ENCODE measurements around the gene MCC. TPM values are rescaled to one million over a fixed set of nuclear protein-coding genes. Genes with fewer than 3 reads are reported as not detected.

Gene MCC
- polyA plus RNA-seq, 2 of the 4 experiments (the other 2 are of a cell fraction) = 0.09 to 0.10 TPM

DNA sequence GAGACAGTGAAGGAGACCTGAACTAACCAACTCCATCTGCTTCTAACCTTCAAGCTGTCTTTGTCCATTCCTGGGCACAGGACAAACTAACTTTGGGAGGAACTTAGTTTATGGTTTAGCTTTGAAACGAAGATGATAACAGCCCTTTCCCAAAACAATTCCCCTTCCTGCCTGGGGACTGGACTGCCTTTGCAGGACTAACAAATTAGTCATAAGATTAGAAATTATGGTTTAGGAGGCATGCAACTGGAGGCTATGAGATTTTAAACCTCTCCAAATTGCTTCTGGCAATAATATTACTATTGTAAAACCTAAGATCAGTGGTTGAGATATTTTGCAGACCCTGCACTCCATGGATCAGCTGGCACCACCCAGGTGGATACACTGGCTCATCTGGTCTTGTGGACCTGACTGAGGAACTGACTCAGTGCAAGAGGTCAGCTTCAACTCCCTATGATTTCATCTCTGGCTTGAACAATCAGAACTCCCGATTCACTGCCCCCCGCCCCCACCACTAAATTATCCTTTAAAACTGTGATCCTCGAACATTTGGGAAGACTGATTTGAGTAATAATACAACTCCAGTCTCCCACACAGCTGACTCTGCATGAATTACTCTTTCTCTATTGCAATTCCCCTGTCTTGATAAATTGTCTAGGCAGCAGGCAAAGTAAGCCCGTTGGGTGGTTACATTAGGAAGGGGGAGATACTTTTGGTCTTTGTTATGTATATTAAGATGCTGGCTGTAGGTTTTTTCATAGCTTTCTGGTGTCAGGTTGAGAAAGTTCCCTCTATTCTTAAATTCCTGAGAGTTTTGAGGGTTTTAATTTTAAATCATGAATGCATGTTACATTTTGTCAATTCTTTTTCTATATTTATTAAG is 266.7 kb downstream of the MCC start:
- POLR2A ChIA-PET = no interaction called here
- no peak for TF ChIP-seq FOXS1 (CRISPR knock-in tag; IDR thresholded peaks at IDR 0.05)
- no peak for TF ChIP-seq NFE2L2 (conservative IDR thresholded peaks at IDR 0.05; ENCODE audit: low read length)
- TF ChIP-seq BHLHE40 (IDR thresholded peaks at IDR 0.05; ENCODE audit: low read depth, low read length) = no peak
- TF ChIP-seq CBX8 (IDR thresholded peaks at IDR 0.05) = no peak
- no peak for TF ChIP-seq HOXB5 (CRISPR knock-in tag; IDR thresholded peaks at IDR 0.05)
- TF ChIP-seq HOXA7 (CRISPR knock-in tag; IDR thresholded peaks at IDR 0.05) = no peak
- TF ChIP-seq, protein P1, sequence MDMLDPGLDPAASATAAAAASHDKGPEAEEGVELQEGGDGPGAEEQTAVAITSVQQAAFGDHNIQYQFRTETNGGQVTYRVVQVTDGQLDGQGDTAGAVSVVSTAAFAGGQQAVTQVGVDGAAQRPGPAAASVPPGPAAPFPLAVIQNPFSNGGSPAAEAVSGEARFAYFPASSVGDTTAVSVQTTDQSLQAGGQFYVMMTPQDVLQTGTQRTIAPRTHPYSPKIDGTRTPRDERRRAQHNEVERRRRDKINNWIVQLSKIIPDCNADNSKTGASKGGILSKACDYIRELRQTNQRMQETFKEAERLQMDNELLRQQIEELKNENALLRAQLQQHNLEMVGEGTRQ (IDR thresholded peaks at IDR 0.05) = no peak
- no peak for TF ChIP-seq MAFK (IDR thresholded peaks at IDR 0.05; ENCODE audit: partially characterized antibody)
- TF ChIP-seq HDAC2 (IDR thresholded peaks at IDR 0.05) = no peak
- TF ChIP-seq ZFP36 (IDR thresholded peaks at IDR 0.05; ENCODE audit: borderline replicate concordance, partially characterized antibody) = no peak
- TF ChIP-seq CHD2 (IDR thresholded peaks at IDR 0.05; ENCODE audit: low read length, partially characterized antibody) = no peak
- TF ChIP-seq POLR2A (IDR thresholded peaks at IDR 0.05; ENCODE audit: low read length) = no peak
- TF ChIP-seq TFCP2L1 (CRISPR knock-in tag; IDR thresholded peaks at IDR 0.05) = no peak
- no peak for TF ChIP-seq FOSB (CRISPR knock-in tag; IDR thresholded peaks at IDR 0.05)
- TF ChIP-seq JUNB (IDR thresholded peaks at IDR 0.05) = no peak
- no peak for TF ChIP-seq RARB (CRISPR knock-in tag; IDR thresholded peaks at IDR 0.05)
- TF ChIP-seq, protein P2, sequence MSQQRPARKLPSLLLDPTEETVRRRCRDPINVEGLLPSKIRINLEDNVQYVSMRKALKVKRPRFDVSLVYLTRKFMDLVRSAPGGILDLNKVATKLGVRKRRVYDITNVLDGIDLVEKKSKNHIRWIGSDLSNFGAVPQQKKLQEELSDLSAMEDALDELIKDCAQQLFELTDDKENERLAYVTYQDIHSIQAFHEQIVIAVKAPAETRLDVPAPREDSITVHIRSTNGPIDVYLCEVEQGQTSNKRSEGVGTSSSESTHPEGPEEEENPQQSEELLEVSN (IDR thresholded peaks at IDR 0.05; ENCODE audit: borderline replicate concordance, low read depth) = no peak
- TF ChIP-seq CHD4 (IDR thresholded peaks at IDR 0.05; ENCODE audit: borderline replicate concordance) = no peak
- Histone ChIP-seq H3K9me3 (no peaks in the 10 kb centered on the region), H3K4me2 (no peak overlapping the region), H3K4me1 (no peaks in the 10 kb centered on the region), H3K27ac (no peak overlapping the region), H3K4me3 (no peak overlapping the region)
- ATAC-seq (no peak), FAIRE-seq (no peak), DNase-seq (ENCODE audit: low read depth in 1 of 2, low spot score in 1 of 2) (no peak)
- WGBS (ENCODE audit: missing lambda C conversion rate) = under 1% methylated on average over 5 of the region's 5 CpGs
- CTCF ChIA-PET = no interaction called here

DNA sequence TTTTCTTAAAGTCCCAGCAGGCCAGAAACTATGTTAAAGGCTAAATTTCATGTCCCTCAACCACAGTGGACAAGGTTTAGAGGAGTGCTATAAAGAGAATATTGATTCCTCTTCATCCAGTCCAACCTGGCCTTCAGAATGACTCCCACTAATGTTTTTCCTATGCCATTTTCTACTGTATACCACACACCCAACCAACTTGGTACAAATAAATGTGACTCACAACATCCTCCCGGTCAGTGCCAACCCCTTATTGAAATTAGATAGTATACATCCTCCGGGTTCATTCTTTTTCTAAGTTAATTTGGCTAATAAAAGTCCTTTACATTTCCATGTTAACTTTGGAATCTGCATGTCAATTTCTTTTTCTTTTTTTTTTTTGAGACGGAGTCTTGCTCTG is 268.6 kb downstream of the MCC start:
- no peaks in the 10 kb centered on the region for H3K4me1 ChIP-seq
- TF ChIP-seq KDM5A (IDR thresholded peaks at IDR 0.05) (no peak), CBX2 (IDR thresholded peaks at IDR 0.05; ENCODE audit: borderline replicate concordance, low read depth) (no peak), BHLHE40 (IDR thresholded peaks at IDR 0.05; ENCODE audit: low read depth, low read length) (no peak), CBX8 (IDR thresholded peaks at IDR 0.05) (no peak), EP300 (IDR thresholded peaks at IDR 0.05) (no peak), SREBF2 (IDR thresholded peaks at IDR 0.05) (no peak), EHMT2 (IDR thresholded peaks at IDR 0.05; ENCODE audit: low read depth) (no peak), HOXA7 (CRISPR knock-in tag; IDR thresholded peaks at IDR 0.05) (no peak), NR3C1 (IDR thresholded peaks at IDR 0.05) (no peak)
- TF ChIP-seq, protein P3, sequence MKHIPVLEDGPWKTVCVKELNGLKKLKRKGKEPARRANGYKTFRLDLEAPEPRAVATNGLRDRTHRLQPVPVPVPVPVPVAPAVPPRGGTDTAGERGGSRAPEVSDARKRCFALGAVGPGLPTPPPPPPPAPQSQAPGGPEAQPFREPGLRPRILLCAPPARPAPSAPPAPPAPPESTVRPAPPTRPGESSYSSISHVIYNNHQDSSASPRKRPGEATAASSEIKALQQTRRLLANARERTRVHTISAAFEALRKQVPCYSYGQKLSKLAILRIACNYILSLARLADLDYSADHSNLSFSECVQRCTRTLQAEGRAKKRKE (CRISPR knock-in tag; IDR thresholded peaks at IDR 0.05; ENCODE audit: low read depth) = no peak
- no peaks in the 10 kb centered on the region for H3K9me3 ChIP-seq
- no peak overlapping the region for H3K27ac ChIP-seq
- FAIRE-seq (no peak), ATAC-seq (no peak), DNase-seq (ENCODE audit: low read depth in 1 of 2, low spot score in 1 of 2) (no peak)
- WGBS (ENCODE audit: missing lambda C conversion rate) = 44% methylated on average over 2 of the region's 3 CpGs
- ChIA-PET CTCF (no interaction called here), POLR2A (no interaction called here)
- no peak overlapping the region for H3K4me3 ChIP-seq
- no peak overlapping the region for H3K4me2 ChIP-seq

Measured in A549 (cell line).